ENCODE results near the gene THRSP.

- no peak for TF ChIP-seq POLR2A (IDR thresholded peaks at IDR 0.05; ENCODE audit: low read depth, low read length)
- TF ChIP-seq POLR2AphosphoS5 (IDR thresholded peaks at IDR 0.05; ENCODE audit: low read depth, low read length), result no peak
- TF ChIP-seq TAF1 (IDR thresholded peaks at IDR 0.05; ENCODE audit: low read depth, low read length), result no peak
Observed at GRCh38 chr11:78046486-78046854, 17.2 kb upstream of the THRSP start.
